Activated CD4-positive, alpha-beta T cell treated with anti-CD3 and anti-CD28 coated beads, Interleukin-2, Interleukin-6, amounts not matched to agents 100 ng/mL and 50 ng/mL, durations not matched to agents 16 hours and 8 hours (primary cell): ENCODE measurements around the gene TIMM21.
A peak's percentile ranks its signal among the peaks of the same experiment; 100 is the strongest.

Experiments used
- DNase-seq: peaks from one replicate; pipeline ENCODE4 v3.0.0-alpha.2; 2020

Gene TIMM21

GRCh38 chr18:74196220-74197119 lies 48.1 kb downstream of the TIMM21 start:
- peak; percentile 66 for DNase-seq

GRCh38 chr18:74197705-74198341 lies 49.5 kb downstream of the TIMM21 start:
- no peak for DNase-seq

- DNase-seq, result no peak
These were observed 50.1 kb downstream of the TIMM21 start for GRCh38 chr18:74198453-74198852.

GRCh38 chr18:74200780-74201179 lies 52.5 kb downstream of the TIMM21 start:
- DNase-seq, result no peak

- DNase-seq, result no peak
These were observed 55.5 kb downstream of the TIMM21 start for GRCh38 chr18:74203811-74204210.

GRCh38 chr18:74204526-74205152 lies 56.3 kb downstream of the TIMM21 start:
- DNase-seq, result no peak
